Activated CD4-positive, alpha-beta T cell treated with anti-CD3 and anti-CD28 coated beads, Interleukin-2, Interleukin-6, amounts not matched to agents 100 ng/mL and 50 ng/mL, durations not matched to agents 16 hours and 8 hours (primary cell): Measurements from ENCODE around the gene GATA6.
"Not testable (repeated sequence)": the region's sequence is repeated elsewhere in the genome, so short reads cannot be mapped to it uniquely, and the experiment has no call there.

ENCODE experiments used
- DNase-seq: peaks from one replicate; pipeline ENCODE4 v3.0.0-alpha.2; 2020

GATA6 gene

DNA sequence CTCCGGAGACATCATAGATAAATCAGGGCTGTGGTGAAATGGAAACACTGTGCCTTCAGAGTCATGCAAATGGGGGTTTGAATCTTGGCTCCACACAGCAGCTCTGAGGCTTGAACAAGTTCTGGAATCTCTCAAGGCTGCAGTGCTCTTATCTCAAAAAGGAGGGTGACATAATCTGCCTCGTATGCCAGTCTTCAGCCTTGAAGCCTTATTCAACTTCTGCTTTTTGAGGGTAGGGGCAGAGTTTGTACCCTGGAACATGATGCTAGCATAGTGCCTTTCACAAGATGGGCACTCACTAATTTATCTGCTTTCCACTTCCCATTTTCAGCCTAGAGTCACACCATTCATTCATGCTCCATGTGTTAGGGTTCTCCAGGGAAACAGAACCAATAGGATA, 42.3 kb downstream of the GATA6 start:
- DNase-seq, result no peak

DNA sequence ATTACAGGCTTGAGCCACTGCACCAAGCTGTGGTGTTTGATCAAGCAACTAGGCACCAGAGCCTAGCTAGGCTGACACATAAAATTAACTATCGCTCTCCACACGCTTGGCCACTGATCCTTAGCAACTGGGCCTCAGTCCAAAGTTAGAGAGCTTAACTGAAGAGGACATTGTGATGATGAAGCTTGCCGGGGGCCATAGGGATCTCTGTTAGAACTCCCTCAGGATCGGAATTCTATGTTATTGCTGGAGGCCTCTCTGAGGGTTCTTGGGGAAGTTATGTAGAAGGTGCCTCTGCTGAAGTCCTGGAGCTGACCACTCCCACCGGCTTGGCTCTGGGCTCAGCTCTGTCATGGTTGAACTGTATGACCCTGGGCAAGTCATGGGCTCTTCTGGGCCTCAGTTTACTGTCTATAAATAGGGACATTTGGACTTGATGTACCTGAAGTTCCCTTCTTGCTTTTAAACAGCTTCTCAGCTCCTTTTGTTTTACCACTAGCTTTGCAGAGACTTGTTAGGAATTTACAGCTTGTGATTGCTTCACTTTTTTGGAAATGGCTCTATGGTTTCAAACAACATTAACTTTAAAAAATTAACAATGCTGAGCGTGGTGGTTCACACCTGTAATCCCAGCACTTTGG, 44.1 kb downstream of the GATA6 start:
- no peak for DNase-seq

- no peak for DNase-seq
Observed at GRCh38 chr18:22214731-22215528, 45.5 kb downstream of the GATA6 start.

DNA sequence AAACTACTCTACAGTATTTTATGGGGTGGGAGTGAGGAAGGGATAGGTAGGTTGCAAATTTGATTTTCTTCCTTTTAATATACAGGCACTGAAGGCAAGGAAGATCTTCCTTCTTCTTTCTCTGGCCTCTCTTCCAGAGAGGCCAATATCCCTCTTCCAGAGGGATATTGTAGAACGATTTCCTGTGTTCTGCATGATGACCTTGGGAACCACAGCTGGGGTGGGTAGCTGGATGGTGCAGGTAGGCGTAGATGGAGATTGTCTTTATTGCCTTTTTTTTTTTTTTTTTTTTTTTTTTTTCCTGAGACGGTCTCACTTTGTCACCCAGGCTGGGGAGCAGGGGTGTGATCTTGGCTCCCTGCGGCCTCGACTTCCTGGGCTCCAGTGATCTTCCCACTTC, 49.4 kb downstream of the GATA6 start:
- DNase-seq, result no peak

DNA sequence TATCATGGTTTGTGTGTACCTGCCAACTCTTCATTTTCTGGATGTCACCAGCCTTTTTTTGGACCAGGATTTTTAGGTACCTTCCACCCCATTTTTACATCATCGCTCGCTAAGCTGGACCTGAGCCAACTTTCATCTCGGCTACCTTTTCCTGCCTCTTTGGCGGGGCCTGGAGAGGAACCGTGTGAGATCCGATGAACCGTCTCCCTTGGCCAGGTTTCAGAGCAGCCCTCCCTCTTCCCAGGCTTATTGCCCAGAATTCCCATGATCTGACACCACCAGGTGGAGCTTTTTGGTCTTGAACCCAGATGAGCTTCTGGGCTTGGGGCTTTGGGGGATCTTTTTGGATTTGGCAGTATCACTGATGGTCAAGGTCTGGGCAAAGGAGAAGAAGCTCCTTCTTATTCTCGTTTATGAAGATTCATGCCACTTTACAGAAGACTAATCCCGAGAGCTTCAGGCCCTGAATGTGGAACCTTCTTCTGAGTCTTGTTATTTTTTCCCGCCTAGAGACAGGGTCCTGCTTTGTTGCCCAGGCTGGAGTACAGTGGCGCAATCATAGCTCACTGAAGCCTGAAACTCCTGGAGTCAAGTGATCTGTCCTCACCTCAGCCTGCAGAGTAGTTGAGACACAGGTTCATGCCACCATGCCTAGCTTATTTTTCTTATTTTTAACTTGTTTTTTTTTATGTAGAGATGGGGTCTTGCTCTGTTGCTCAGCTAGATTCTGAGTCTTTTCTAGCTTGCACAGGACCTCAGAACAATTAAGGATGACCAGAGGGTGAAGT, 50.4 kb downstream of the GATA6 start:
- no peak for DNase-seq

DNA sequence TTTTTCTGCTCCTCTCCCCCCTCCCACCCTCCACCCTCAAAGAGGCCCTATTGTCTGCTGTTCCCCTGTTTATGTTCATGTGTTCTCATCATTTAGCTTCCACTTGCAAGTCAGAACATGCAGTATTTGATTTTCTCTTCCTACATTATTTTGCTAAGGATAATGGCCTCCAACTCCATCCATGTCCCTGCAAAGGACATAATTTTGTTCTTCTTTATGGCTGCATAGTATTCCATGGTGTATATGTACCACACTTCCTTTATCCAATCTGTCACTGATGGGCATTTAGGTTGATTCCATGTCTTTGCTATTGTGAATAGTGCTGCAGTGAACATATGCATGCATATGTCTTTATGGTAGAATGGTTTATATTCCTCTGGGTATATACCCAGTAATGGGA, 51.2 kb downstream of the GATA6 start:
- DNase-seq, result not testable (repeated sequence)

GRCh38 chr18:22221350-22221749, 52.0 kb downstream of the GATA6 start:
- DNase-seq, result no peak

- DNase-seq, result no peak
Observed at GRCh38 chr18:22223254-22223964, 54.0 kb downstream of the GATA6 start.

GRCh38 chr18:22223965-22224322, 54.6 kb downstream of the GATA6 start:
- no peak for DNase-seq

GRCh38 chr18:22224339-22224738, 55.0 kb downstream of the GATA6 start:
- DNase-seq, result no peak

- DNase-seq, result no peak
Observed at GRCh38 chr18:22226801-22227200, 57.4 kb downstream of the GATA6 start.

- DNase-seq, result no peak
Observed at GRCh38 chr18:22228976-22229375, 59.6 kb downstream of the GATA6 start.

DNA sequence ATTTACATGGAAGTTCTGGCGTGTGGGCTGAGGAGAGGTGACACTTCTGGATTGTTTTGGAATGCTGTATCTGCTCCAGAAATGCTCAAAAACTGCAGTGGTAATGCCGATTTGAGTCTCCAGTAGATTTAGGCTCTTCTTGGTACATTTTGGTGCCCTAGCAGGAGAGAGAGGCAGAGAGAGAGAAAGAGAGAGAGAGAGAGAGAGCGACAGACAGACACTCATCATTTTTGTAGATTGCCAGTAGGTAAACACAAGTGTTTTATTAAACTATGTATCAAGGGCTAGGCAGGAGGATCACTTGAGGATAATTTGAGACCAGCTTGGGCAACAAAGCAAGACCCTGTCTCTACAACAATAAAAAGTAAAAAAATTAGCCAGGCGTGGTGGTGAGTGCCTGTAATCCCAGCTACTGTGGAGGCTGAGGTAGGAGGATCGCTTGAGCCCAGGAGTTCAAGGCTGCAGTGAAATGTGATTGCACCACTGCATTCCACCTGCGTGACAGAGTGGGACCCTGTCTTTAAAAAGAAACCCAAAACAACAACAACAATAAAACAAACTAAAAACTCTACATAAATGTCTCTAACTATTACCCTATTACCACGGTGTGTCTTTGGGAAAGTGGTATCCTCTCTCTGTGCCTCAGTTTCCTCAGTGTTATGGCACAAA, 60.2 kb downstream of the GATA6 start:
- DNase-seq, result no peak

GRCh38 chr18:22230471-22230945, 61.1 kb downstream of the GATA6 start:
- no peak for DNase-seq

GRCh38 chr18:22233266-22233665, 63.9 kb downstream of the GATA6 start:
- no peak for DNase-seq

DNA sequence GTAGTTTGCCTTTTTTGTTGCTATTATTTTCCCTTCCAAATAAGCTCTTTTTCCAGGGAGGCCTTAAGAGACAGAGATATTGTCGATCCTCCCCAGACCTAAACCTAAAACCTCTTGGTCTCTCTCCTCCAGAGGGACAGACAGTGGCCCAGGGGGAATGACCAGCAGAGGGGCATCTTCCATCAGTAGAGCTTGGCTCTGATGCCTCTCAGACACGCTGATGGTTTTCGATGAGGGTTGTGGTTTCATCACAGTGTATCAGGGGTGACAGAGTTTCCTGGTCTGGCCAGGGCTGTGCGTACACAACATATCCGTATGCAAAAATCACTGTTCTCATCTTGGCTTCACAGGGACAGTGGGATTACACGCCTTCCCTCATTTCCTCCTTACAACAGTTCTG, 68.6 kb downstream of the GATA6 start:
- DNase-seq, result no peak

GRCh38 chr18:22238681-22239080, 69.3 kb downstream of the GATA6 start:
- DNase-seq, result no peak

DNA sequence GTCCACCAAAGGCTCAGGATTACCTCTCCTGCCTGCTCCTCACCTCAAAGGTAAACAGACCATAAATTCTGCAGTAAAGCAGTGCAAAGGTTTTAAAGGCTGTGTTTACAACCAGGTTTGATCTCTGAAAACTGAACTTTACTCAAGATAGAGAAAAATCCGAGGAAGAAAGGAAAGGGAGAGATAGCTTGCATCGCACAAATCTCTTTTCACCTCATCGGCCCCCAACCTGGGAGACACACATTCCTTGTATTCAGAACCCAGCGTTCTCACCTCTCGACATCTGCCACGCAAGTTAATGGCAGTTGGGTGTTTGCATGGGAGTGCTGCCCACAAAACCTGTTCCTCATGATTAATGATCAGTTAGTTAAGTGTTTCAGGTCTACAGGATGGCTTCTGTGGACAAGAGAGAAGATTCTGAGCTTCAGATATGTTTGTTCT, 72.6 kb downstream of the GATA6 start:
- DNase-seq, result no peak

DNA sequence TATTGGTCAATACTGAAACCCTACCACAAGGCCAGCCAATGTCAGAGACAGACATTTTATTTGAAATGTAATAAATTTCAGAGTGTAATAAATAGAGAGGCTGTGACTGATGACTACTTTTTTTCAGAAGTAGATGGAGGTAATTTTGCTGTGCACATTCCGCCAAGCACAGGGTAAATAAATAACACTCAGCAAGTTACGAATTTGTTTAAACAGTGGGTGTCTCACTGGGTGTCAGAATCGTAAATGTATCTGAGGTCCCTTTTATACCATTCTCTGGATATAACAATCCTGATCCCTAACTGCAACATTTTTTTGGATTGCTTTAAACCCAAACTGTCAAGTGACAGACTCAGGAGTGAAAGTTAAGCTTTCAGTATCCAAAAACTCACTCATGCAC, 74.1 kb downstream of the GATA6 start:
- DNase-seq, result no peak

DNA sequence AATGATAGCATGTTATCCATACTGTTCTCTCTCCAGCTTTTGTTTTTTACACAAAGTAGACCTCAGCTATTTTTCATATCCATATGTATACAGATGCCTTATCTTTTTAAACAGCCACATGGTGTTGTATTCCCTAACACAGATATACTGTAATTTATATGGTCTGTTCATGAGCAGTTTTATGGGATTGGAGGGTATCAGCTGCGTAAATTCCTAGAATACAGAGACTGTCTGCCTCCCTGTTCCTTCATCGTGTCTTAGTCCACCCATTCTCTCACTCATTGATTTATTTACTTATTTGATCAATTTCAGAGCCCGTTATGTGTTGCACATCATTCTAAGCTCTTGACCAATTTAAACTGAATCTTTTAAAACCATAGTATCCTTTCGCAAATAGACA, 80.6 kb downstream of the GATA6 start:
- no peak for DNase-seq

DNA sequence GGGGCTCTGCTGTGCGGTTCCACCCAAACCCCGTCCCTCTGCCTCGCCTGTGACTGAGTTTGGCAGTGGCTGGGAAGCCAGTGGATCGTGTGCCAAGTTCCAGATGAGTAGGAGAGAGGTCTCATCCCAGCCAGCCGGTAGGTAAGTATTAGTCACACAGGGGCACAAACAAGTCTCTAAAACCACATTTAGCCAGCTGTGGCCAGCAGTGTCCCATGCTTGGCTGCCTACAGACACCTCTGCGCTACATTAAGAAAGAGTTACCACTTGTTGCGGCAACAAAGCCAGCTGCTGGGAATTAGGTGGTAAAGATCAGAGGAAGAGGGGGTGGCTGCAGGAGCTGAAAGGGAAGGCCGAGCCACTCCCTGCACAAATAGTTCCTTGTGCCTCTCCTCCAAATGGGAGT, 81.2 kb downstream of the GATA6 start:
- no peak for DNase-seq
